Neutrophil (primary cell): ENCODE data around the gene NOS3.

Experiments used
- H3K27ac ChIP-seq: fragments of 200-600 bp; sonication (generic); 2 replicates; pipeline ENCODE4 v1.5.1; 2016; ENCODE audit warnings: mild to moderate bottlenecking, moderate library complexity
- H3K27me3 ChIP-seq: fragments of 200-600 bp; sonication (generic); 2 replicates; pipeline ENCODE4 v1.6.0; 2016; ENCODE audit warnings: mild to moderate bottlenecking
- H3K36me3 ChIP-seq: fragments of 200-600 bp; sonication (generic); 2 replicates; pipeline ENCODE4 v1.5.1; 2017
- H3K4me1 ChIP-seq, 2 experiments: fragments of 200-600 bp in 1 of 2; sonication (generic) in 1 of 2; 1 replicate in 1 of 2; 2 replicates in 1 of 2; pipeline versions ENCODE4 v1.5.1 to v1.6.1; 2013 to 2016; ENCODE audit warnings: low read depth in 1 of 2, low read length in 1 of 2, mild to moderate bottlenecking in 1 of 2, moderate library complexity in 1 of 2; ENCODE audit not compliant: control insufficient read depth in 1 of 2, insufficient read depth in 1 of 2
- H3K4me3 ChIP-seq, 2 experiments: fragments of 200-600 bp in 1 of 2; sonication (generic) in 1 of 2; 1 replicate in 1 of 2; 2 replicates in 1 of 2; pipeline ENCODE4 v1.5.1; 2013 to 2016; ENCODE audit warnings: low read depth in 1 of 2, low read length in 1 of 2, mild to moderate bottlenecking in 1 of 2, moderate library complexity in 1 of 2
- H3K9me3 ChIP-seq: fragments of 200-600 bp; sonication (generic); 2 replicates; pipeline ENCODE4 v1.5.1; 2016
- TF ChIP-seq, protein P1 (sequence below): fragments of 200-600 bp; sonication (generic); IDR thresholded peaks from 2 replicates; pipeline ENCODE4 v1.5.1; 2016; ENCODE audit warnings: antibody characterized with exemption

Gene NOS3

GRCh38 chr7:151034312-151035025 is 43.7 kb downstream of the NOS3 start:
- Histone ChIP-seq H3K36me3 (peaks cover 40% of the 10 kb centered on the region), H3K9me3 (no peaks in the 10 kb centered on the region), H3K4me1 (peaks cover 0 to 3% of the 10 kb centered on the region in 2 experiments), H3K4me3 (no peak overlapping the region), H3K27me3 (no peaks in the 10 kb centered on the region), H3K27ac (no peak overlapping the region)
- TF ChIP-seq, protein P1, sequence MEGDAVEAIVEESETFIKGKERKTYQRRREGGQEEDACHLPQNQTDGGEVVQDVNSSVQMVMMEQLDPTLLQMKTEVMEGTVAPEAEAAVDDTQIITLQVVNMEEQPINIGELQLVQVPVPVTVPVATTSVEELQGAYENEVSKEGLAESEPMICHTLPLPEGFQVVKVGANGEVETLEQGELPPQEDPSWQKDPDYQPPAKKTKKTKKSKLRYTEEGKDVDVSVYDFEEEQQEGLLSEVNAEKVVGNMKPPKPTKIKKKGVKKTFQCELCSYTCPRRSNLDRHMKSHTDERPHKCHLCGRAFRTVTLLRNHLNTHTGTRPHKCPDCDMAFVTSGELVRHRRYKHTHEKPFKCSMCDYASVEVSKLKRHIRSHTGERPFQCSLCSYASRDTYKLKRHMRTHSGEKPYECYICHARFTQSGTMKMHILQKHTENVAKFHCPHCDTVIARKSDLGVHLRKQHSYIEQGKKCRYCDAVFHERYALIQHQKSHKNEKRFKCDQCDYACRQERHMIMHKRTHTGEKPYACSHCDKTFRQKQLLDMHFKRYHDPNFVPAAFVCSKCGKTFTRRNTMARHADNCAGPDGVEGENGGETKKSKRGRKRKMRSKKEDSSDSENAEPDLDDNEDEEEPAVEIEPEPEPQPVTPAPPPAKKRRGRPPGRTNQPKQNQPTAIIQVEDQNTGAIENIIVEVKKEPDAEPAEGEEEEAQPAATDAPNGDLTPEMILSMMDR: no peak

DNA sequence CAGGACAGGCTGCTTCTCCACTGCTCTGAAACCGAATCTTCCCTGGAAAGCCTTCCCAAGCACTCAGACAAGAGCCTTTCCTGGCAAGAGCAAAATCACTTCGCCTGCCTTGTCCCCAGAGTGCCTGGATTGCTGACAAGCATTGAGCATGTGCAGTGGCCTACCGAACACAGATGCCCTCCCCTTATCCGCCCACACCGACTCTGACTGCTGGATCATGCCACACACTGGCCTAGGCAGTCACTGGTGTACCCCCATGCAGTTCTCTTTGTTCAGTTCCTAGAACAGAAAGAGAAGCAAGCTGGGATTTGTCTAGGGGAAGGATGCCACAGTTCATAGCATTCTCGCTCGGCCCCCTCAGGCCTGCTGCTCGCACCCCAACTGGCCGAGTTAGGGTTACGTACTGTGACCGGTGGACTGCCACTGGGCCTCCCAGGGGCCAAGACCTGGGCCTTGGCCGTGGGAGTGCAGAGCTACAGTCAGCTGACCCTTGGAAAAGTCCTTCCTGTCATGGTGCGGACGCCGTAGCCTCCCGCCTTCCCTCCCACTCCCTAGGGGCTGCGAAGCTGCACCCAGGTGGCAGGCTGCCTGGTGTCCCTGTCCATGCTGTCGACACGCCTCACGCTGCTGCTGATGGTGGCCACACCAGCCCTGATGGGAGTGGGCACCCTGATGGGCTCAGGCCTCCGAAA is 44.4 kb downstream of the NOS3 start:
- Histone ChIP-seq H3K9me3 (no peaks in the 10 kb centered on the region), H3K27me3 (no peaks in the 10 kb centered on the region), H3K27ac (no peak overlapping the region), H3K36me3 (peaks cover 40% of the 10 kb centered on the region), H3K4me3 (no peak overlapping the region), H3K4me1 (peaks cover 0 to 3% of the 10 kb centered on the region in 2 experiments)
- TF ChIP-seq, protein P1: no peak

GRCh38 chr7:151035902-151036301 is 45.1 kb downstream of the NOS3 start:
- Histone ChIP-seq H3K4me1 (peaks cover 0 to 3% of the 10 kb centered on the region in 2 experiments), H3K27me3 (no peaks in the 10 kb centered on the region), H3K27ac (no peak overlapping the region), H3K36me3 (peaks cover 40% of the 10 kb centered on the region), H3K4me3 (no peak overlapping the region), H3K9me3 (no peaks in the 10 kb centered on the region)
- TF ChIP-seq, protein P1: no peak

GRCh38 chr7:151038951-151039849 is 48.4 kb downstream of the NOS3 start:
- Histone ChIP-seq H3K27me3 (no peaks in the 10 kb centered on the region), H3K36me3 (peaks cover 39% of the 10 kb centered on the region), H3K9me3 (no peaks in the 10 kb centered on the region), H3K4me3 (no peak overlapping the region), H3K27ac (no peak overlapping the region), H3K4me1 (no peaks in the 10 kb centered on the region)
- TF ChIP-seq, protein P1: no peak

DNA sequence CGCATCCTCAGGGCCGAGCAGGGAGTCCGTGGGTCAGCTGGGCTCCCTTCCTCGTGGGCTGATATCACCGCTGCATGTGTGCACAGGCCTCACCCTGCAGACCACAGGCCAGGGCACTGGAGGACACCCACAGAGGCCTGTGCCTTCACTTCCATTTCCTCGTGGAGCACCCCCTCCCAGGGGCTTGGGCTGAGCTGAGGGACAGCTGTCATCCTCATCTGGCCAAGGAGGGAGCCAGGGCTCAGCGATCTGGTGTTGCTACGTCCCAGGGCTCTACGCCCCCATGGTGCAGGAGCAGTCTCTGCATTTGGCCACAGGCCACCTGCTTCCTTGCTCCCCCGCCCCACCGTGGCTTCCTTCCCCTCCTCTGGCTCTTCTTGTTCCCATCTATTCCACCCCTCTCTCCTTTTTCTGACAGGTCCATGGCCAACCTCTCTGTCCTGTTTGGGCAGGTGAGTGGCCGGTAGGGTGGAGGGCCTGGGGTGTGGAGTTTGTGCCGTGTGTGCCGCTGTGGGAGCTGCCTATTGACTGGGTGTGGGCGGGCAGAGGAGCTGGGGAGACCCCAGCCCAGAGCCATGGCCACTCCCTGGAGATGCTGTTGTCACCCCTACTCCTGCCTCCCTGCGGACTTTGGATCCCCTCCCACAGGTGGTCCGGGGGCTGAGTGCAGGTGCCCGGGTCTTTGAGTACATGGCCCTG is 49.2 kb downstream of the NOS3 start:
- no peak overlapping the region for H3K27ac ChIP-seq
- TF ChIP-seq, protein P1: no peak
- H3K36me3 ChIP-seq: peaks cover 33% of the 10 kb centered on the region
- H3K9me3 ChIP-seq: no peaks in the 10 kb centered on the region
- H3K27me3 ChIP-seq: no peaks in the 10 kb centered on the region
- H3K4me1 ChIP-seq: no peaks in the 10 kb centered on the region
- H3K4me3 ChIP-seq: no peak overlapping the region
